Ovary (tissue), 3 donors: ENCODE data around the gene RIMS1.

ENCODE experiments used
- POLR2A ChIP-seq: fragments of 450-650 bp; IDR thresholded peaks from one replicate; pipeline ENCODE4 v1.6.1; 2017; ENCODE audit warnings: antibody characterized with exemption, mild to moderate bottlenecking, moderate library complexity
- TF ChIP-seq, protein P1 (sequence below), 3 donors: fragments of 450-650 bp in 2 of 3; fragments of 200-600 bp in 1 of 3; IDR thresholded peaks; one replicate each; pipeline versions ENCODE4 v1.5.1 to v1.8.0; 2016 to 2022; ENCODE audit warnings: antibody characterized with exemption in 3 of 3, mild to moderate bottlenecking in 1 of 3
- donor health status: DM: no; HTN: no; CAD: no.

- TF ChIP-seq, protein P1, sequence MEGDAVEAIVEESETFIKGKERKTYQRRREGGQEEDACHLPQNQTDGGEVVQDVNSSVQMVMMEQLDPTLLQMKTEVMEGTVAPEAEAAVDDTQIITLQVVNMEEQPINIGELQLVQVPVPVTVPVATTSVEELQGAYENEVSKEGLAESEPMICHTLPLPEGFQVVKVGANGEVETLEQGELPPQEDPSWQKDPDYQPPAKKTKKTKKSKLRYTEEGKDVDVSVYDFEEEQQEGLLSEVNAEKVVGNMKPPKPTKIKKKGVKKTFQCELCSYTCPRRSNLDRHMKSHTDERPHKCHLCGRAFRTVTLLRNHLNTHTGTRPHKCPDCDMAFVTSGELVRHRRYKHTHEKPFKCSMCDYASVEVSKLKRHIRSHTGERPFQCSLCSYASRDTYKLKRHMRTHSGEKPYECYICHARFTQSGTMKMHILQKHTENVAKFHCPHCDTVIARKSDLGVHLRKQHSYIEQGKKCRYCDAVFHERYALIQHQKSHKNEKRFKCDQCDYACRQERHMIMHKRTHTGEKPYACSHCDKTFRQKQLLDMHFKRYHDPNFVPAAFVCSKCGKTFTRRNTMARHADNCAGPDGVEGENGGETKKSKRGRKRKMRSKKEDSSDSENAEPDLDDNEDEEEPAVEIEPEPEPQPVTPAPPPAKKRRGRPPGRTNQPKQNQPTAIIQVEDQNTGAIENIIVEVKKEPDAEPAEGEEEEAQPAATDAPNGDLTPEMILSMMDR (IDR thresholded peaks at IDR 0.05): no peak
- TF ChIP-seq POLR2A: no peak
These were observed 2.5 kb downstream of the RIMS1 start for GRCh38 chr6:71888756-71889340.
